Neural cell (in vitro differentiated cells): ENCODE results near the gene KIF13A.

Experiments used
- CTCF ChIP-seq: fragments of 450-650 bp; IDR thresholded peaks from 2 replicates; pipeline ENCODE4 v1.5.1; 2014; ENCODE audit warnings: antibody characterized with exemption, mild to moderate bottlenecking, moderate library complexity; ENCODE audit not compliant: poor library complexity, severe bottlenecking
- EP300 ChIP-seq: fragments of 450-650 bp; conservative IDR thresholded peaks from 2 replicates; pipeline ENCODE4 v1.6.1; 2014; ENCODE audit warnings: antibody characterized with exemption, mild to moderate bottlenecking, moderate library complexity; ENCODE audit not compliant: poor library complexity, severe bottlenecking
- MXI1 ChIP-seq: fragments of 450-650 bp; conservative IDR thresholded peaks from 2 replicates; pipeline ENCODE4 v1.6.1; 2014; ENCODE audit warnings: antibody characterized with exemption, mild to moderate bottlenecking; ENCODE audit not compliant: poor library complexity, severe bottlenecking

GRCh38 chr6:17971128-17972073 lies 16.0 kb downstream of the KIF13A start:
- TF ChIP-seq EP300: no peak
- TF ChIP-seq CTCF: no peak
- no peak for TF ChIP-seq MXI1
